HepG2 (cell line): ENCODE results near the gene CCDC148. TPM values are rescaled to one million over a fixed set of nuclear protein-coding genes. Genes with fewer than 3 reads are reported as not detected.

Experiments used
- DR1 ChIP-seq: sonication (generic); formaldehyde crosslinking; IDR thresholded peaks from 2 replicates; pipeline ENCODE4 v1.8.0; 2021; ENCODE audit warnings: mild to moderate bottlenecking, missing genetic modification reagents, inconsistent platforms
- ESRRA ChIP-seq: sonication (generic); formaldehyde crosslinking; IDR thresholded peaks from 2 replicates; pipeline ENCODE4 v1.5.1; 2020; ENCODE audit warnings: mild to moderate bottlenecking, low read depth, missing genetic modification reagents
- FOXO4 ChIP-seq: sonication (generic); formaldehyde crosslinking; conservative IDR thresholded peaks from 2 replicates; pipeline ENCODE4 v1.8.1; 2023; ENCODE audit warnings: missing genetic modification reagents
- GLMP ChIP-seq: sonication (generic); formaldehyde crosslinking; IDR thresholded peaks from 2 replicates; pipeline ENCODE4 v1.9.0; 2021; ENCODE audit warnings: missing genetic modification reagents, mild to moderate bottlenecking, borderline replicate concordance
- HDAC1 ChIP-seq: sonication (generic); formaldehyde crosslinking; IDR thresholded peaks from 2 replicates; pipeline ENCODE4 v1.5.1; 2020; ENCODE audit warnings: mild to moderate bottlenecking, missing genetic modification reagents
- HOXD1 ChIP-seq: sonication (generic); formaldehyde crosslinking; IDR thresholded peaks from 2 replicates; pipeline ENCODE4 v1.5.0; 2020; ENCODE audit warnings: missing genetic modification reagents
- NFE2L1 ChIP-seq: sonication (generic); formaldehyde crosslinking; IDR thresholded peaks from 2 replicates; pipeline ENCODE4 v1.4.0; 2020; ENCODE audit warnings: missing genetic modification reagents, mild to moderate bottlenecking, borderline replicate concordance
- RERE ChIP-seq: IDR thresholded peaks from 2 replicates; pipeline ENCODE4 v1.6.1; 2016; ENCODE audit warnings: low read depth, missing genetic modification reagents, missing compliant biosample characterization
- THAP7 ChIP-seq: sonication (generic); formaldehyde crosslinking; IDR thresholded peaks from 2 replicates; pipeline ENCODE4 v1.8.1; 2023; ENCODE audit warnings: mild to moderate bottlenecking, missing genetic modification reagents
- TRIM22 ChIP-seq: fragments of 450-650 bp; IDR thresholded peaks from 2 replicates; pipeline ENCODE4 v1.6.1; 2017
- YEATS4 ChIP-seq: sonication (generic); formaldehyde crosslinking; IDR thresholded peaks from 2 replicates; pipeline ENCODE4 v1.4.0; 2020; ENCODE audit warnings: missing genetic modification reagents, borderline replicate concordance
- ZNF20 ChIP-seq: sonication (generic); formaldehyde crosslinking; IDR thresholded peaks from 2 replicates; pipeline ENCODE4 v1.4.0; 2020; ENCODE audit warnings: mild to moderate bottlenecking, moderate library complexity, missing genetic modification reagents
- ZNF263 ChIP-seq: sonication (generic); formaldehyde crosslinking; IDR thresholded peaks from 2 replicates; pipeline ENCODE4 v1.4.0; 2020; ENCODE audit warnings: missing genetic modification reagents
- ZNF558 ChIP-seq: sonication (generic); formaldehyde crosslinking; IDR thresholded peaks from 2 replicates; pipeline ENCODE4 v1.9.0; 2022; ENCODE audit warnings: mild to moderate bottlenecking, missing genetic modification reagents, borderline replicate concordance
- ZNF772 ChIP-seq: sonication (generic); formaldehyde crosslinking; IDR thresholded peaks from 2 replicates; pipeline ENCODE4 v1.5.0; 2020; ENCODE audit warnings: mild to moderate bottlenecking, missing genetic modification reagents
- ZSCAN5A ChIP-seq: sonication (generic); formaldehyde crosslinking; IDR thresholded peaks from 2 replicates; pipeline ENCODE4 v1.8.0; 2022; ENCODE audit warnings: mild to moderate bottlenecking, missing genetic modification reagents, borderline replicate concordance
- polyA plus RNA-seq, 8 experiments: library from polyadenylated mRNA; depleted of rRNA in 3 of 8; stranded (reverse) in 7 of 8; unstranded in 1 of 8; fragments of >200 nt; fragmentation: Illumina TruSeq in 4 of 8; extraction: Trizol in 4 of 8; gene quantifications; 2 replicates each; pipeline versions ENCODE4 v1.2.1 to v1.2.3, GENCODE V29; 2011 to 2016; ENCODE audit warnings: low read depth in 4 of 8, missing spikeins in 1 of 8, mixed read lengths in 1 of 8; ENCODE audit not compliant: insufficient read depth in 1 of 8
- total RNA-seq, 5 experiments: library from RNA; depleted of rRNA; stranded (reverse); fragments of >200 nt; fragmentation: Illumina TruSeq; extraction: Trizol; gene quantifications; 2 replicates each; pipeline ENCODE4 v1.2.3, GENCODE V29; 2016; ENCODE audit warnings: low read depth in 1 of 5

Gene CCDC148
- total and polyA plus RNA-seq, 2 of the 13 experiments (the other 11 are each of a cell fraction or from before 2014, with no cell fraction given), result 0.30 to 0.49 TPM

- TF ChIP-seq TRIM22 (no peak), ZNF558 (CRISPR knock-in tag) (no peak), YEATS4 (CRISPR knock-in tag) (peak; percentile 46; the same call in 1 of the 2 replicates), RERE (0 out of 2 replicates have a peak, but pooled peaks have one; percentile 43), THAP7 (CRISPR knock-in tag) (no peak), ESRRA (0 out of 2 replicates have a peak, but pooled peaks have one; percentile 29), FOXO4 (CRISPR knock-in tag) (0 out of 2 replicates have a peak, but pooled peaks have one; percentile 5), ZNF772 (CRISPR knock-in tag) (0 out of 2 replicates have a peak, but pooled peaks have one; percentile 42), HOXD1 (CRISPR knock-in tag) (no peak), ZNF263 (no peak), NFE2L1 (no peak), DR1 (CRISPR knock-in tag) (no peak), ZNF20 (CRISPR knock-in tag) (no peak), ZSCAN5A (CRISPR knock-in tag) (no peak), GLMP (CRISPR knock-in tag) (no peak), HDAC1 (CRISPR knock-in tag) (peak; percentile 78; the same call in 1 of the 2 replicates)
Measured at GRCh38 chr2:158128168-158128973, 328.2 kb downstream of the CCDC148 start (continued).
